Measurements from ENCODE around the gene CLIP1.

CLIP1 gene

GRCh38 chr12:122245553-122245952 is 176.9 kb downstream of the CLIP1 start:
- Histone ChIP-seq H3K9ac (no peak overlapping the region), H2AFZ (ENCODE audit: low read depth) (no peak overlapping the region), H3K27me3 (ENCODE audit: insufficient read depth, low read depth) (no peaks in the 10 kb centered on the region), H3K4me3 (IDR thresholded peaks at IDR 0.05; ENCODE audit: insufficient read depth, low read depth, low read length) (no peak overlapping the region), H3K4me1 (ENCODE audit: low read depth, poor library complexity, severe bottlenecking) (no peaks in the 10 kb centered on the region), H3K4me2 (no peak overlapping the region), H4K20me1 (ENCODE audit: insufficient read depth) (no peaks in the 10 kb centered on the region), H3K79me2 (ENCODE audit: insufficient read depth, low read depth) (no peaks in the 10 kb centered on the region), H3K27ac (no peak overlapping the region), H3K36me3 (ENCODE audit: insufficient read depth) (no peaks in the 10 kb centered on the region)
- no peak for TF ChIP-seq CTCF (conservative IDR thresholded peaks at IDR 0.05; ENCODE audit: low read depth, low read length)

GRCh38 chr12:122244565-122245371 is 177.7 kb downstream of the CLIP1 start:
- Histone ChIP-seq H3K9ac (no peak overlapping the region), H3K27me3 (ENCODE audit: insufficient read depth, low read depth) (no peaks in the 10 kb centered on the region), H3K4me3 (IDR thresholded peaks at IDR 0.05; ENCODE audit: insufficient read depth, low read depth, low read length) (no peak overlapping the region), H4K20me1 (ENCODE audit: insufficient read depth) (no peaks in the 10 kb centered on the region), H3K36me3 (ENCODE audit: insufficient read depth) (no peaks in the 10 kb centered on the region), H3K79me2 (ENCODE audit: insufficient read depth, low read depth) (no peaks in the 10 kb centered on the region), H3K4me2 (no peak overlapping the region), H2AFZ (ENCODE audit: low read depth) (no peak overlapping the region), H3K27ac (no peak overlapping the region), H3K4me1 (ENCODE audit: low read depth, poor library complexity, severe bottlenecking) (no peaks in the 10 kb centered on the region)
- no peak for TF ChIP-seq CTCF (conservative IDR thresholded peaks at IDR 0.05; ENCODE audit: low read depth, low read length)

DNA sequence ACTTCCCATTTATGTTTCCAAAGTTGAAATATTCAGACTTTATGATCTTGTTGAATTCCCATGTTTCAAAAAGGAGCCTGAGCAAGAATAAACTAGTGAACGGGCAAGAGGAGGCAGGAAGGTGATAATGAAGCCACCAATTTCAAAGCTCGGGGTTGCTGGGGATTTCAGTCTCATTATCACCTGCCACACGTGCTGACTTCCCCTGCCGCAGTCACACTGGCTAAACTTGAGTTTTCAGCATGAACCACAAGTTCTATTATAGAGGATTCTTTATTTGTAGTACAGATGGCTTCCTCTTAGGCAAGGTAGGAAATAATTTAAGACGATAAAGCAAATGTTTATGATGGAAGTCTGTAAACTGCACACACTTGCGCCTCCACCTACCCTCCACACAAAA is 178.5 kb downstream of the CLIP1 start:
- Histone ChIP-seq H3K4me2 (no peak overlapping the region), H2AFZ (ENCODE audit: low read depth) (no peak overlapping the region), H3K9ac (no peak overlapping the region), H3K4me1 (ENCODE audit: low read depth, poor library complexity, severe bottlenecking) (no peaks in the 10 kb centered on the region), H4K20me1 (ENCODE audit: insufficient read depth) (no peaks in the 10 kb centered on the region), H3K79me2 (ENCODE audit: insufficient read depth, low read depth) (no peaks in the 10 kb centered on the region), H3K27me3 (ENCODE audit: insufficient read depth, low read depth) (no peaks in the 10 kb centered on the region), H3K27ac (no peak overlapping the region), H3K36me3 (ENCODE audit: insufficient read depth) (no peaks in the 10 kb centered on the region), H3K4me3 (IDR thresholded peaks at IDR 0.05; ENCODE audit: insufficient read depth, low read depth, low read length) (no peak overlapping the region)
- TF ChIP-seq CTCF (conservative IDR thresholded peaks at IDR 0.05; ENCODE audit: low read depth, low read length), result no peak

GRCh38 chr12:122238861-122239260 is 183.6 kb downstream of the CLIP1 start:
- no peak overlapping the region for H3K9ac ChIP-seq
- no peak overlapping the region for H3K4me2 ChIP-seq
- H2AFZ ChIP-seq (ENCODE audit: low read depth), result no peak overlapping the region
- H3K27ac ChIP-seq, result no peak overlapping the region
- no peaks in the 10 kb centered on the region for H4K20me1 ChIP-seq (ENCODE audit: insufficient read depth)
- no peaks in the 10 kb centered on the region for H3K36me3 ChIP-seq (ENCODE audit: insufficient read depth)
- no peak for TF ChIP-seq CTCF (conservative IDR thresholded peaks at IDR 0.05; ENCODE audit: low read depth, low read length)
- H3K79me2 ChIP-seq (ENCODE audit: insufficient read depth, low read depth), result no peaks in the 10 kb centered on the region
- H3K27me3 ChIP-seq (ENCODE audit: insufficient read depth, low read depth), result no peaks in the 10 kb centered on the region
- H3K4me1 ChIP-seq (ENCODE audit: low read depth, poor library complexity, severe bottlenecking), result no peaks in the 10 kb centered on the region
- no peak overlapping the region for H3K4me3 ChIP-seq (IDR thresholded peaks at IDR 0.05; ENCODE audit: insufficient read depth, low read depth, low read length)
